Lung (tissue), 12 donors: Measurements from ENCODE around the gene PDE8A. TPM values are rescaled to one million over a fixed set of nuclear protein-coding genes. Genes with fewer than 3 reads are reported as not detected.
A peak's percentile ranks its signal among the peaks of the same experiment; 100 is the strongest.

Experiments
- ATAC-seq: fragments of 200-7000 bp; cut with Tn5 transposase; one replicate; pipeline ENCODE4 v1.9.1; 2020; ENCODE audit warnings: moderate number of reproducible peaks; ENCODE audit not compliant: insufficient read depth, low FRiP score
- DNase-seq, 3 donors: peaks; one replicate each; pipeline ENCODE4 v3.0.0-alpha.2; 2013 to 2017
- H3K27ac ChIP-seq, 2 donors: one replicate each; pipeline ENCODE4 v1.5.1; 2013; ENCODE audit warnings: mild to moderate bottlenecking in 2 of 2, moderate library complexity in 2 of 2, control low read depth in 1 of 2, inconsistent platforms in 1 of 2, low read depth in 1 of 2, low read length in 1 of 2
- H3K27me3 ChIP-seq, 3 donors: one replicate each; pipeline ENCODE4 v1.5.1; 2013; ENCODE audit warnings: low read length in 2 of 3; ENCODE audit not compliant: control insufficient read depth in 3 of 3, insufficient read depth in 3 of 3
- H3K36me3 ChIP-seq, 4 donors: one replicate each; pipeline ENCODE4 v1.5.1; 2013; ENCODE audit warnings: low read length in 4 of 4, mild to moderate bottlenecking in 1 of 4, moderate library complexity in 1 of 4; ENCODE audit not compliant: control insufficient read depth in 4 of 4, insufficient read depth in 4 of 4
- H3K4me1 ChIP-seq, 5 donors: one replicate each; pipeline ENCODE4 v1.5.1; 2013; ENCODE audit warnings: low read length in 5 of 5, mild to moderate bottlenecking in 2 of 5, moderate library complexity in 1 of 5; ENCODE audit not compliant: control insufficient read depth in 5 of 5, insufficient read depth in 5 of 5
- H3K4me3 ChIP-seq: one replicate; pipeline ENCODE4 v1.5.1; 2013; ENCODE audit warnings: mild to moderate bottlenecking, control low read depth, moderate library complexity
- H3K9ac ChIP-seq, 2 donors: one replicate each; pipeline ENCODE4 v1.5.1; 2013; ENCODE audit warnings: low read length in 2 of 2, control low read depth in 1 of 2; ENCODE audit not compliant: insufficient read depth in 1 of 2
- H3K9me3 ChIP-seq, 4 donors: one replicate each; pipeline ENCODE4 v1.5.1; 2013; ENCODE audit warnings: low read length in 3 of 4, mild to moderate bottlenecking in 1 of 4, moderate library complexity in 1 of 4; ENCODE audit not compliant: control insufficient read depth in 4 of 4, insufficient read depth in 3 of 4
- WGBS, 2 donors: extraction: QIAGEN DNeasy Blood & Tissue Kit; methylation state at CpG; one replicate each; pipeline ENCODE4 v1.1.7; 2013; 5-methylcytosine and 5-hydroxymethylcytosine counted together
- polyA plus RNA-seq, 2 donors: library from polyadenylated mRNA; stranded (reverse); fragments of 200-250 nt; gene quantifications; one replicate each; pipeline ENCODE4 v1.2.1, GENCODE V29; 2013
- total RNA-seq, 2 donors: library from RNA; depleted of rRNA in 1 of 2; stranded (reverse); fragments of >200 nt in 1 of 2; gene quantifications; one replicate each; pipeline ENCODE4 v1.2.1, GENCODE V29; 2014 to 2021
- TF ChIP-seq, protein P1 (sequence below): IDR thresholded peaks from 2 replicates; pipeline ENCODE4 v1.5.1; 2012; ENCODE audit warnings: mild to moderate bottlenecking; ENCODE audit errors: control extremely low read depth, extremely low read depth
- donor health status: control.
- donor health status: control.
- donor health status: Bipolar disorder and iron deficiency.
- donor health status: healthy.
- donor health status: DM: yes; HTN: yes; CAD: no.

PDE8A gene
- total and polyA plus RNA-seq, 4 donors: 13.7 to 87.7 (median 33.5) TPM

DNA sequence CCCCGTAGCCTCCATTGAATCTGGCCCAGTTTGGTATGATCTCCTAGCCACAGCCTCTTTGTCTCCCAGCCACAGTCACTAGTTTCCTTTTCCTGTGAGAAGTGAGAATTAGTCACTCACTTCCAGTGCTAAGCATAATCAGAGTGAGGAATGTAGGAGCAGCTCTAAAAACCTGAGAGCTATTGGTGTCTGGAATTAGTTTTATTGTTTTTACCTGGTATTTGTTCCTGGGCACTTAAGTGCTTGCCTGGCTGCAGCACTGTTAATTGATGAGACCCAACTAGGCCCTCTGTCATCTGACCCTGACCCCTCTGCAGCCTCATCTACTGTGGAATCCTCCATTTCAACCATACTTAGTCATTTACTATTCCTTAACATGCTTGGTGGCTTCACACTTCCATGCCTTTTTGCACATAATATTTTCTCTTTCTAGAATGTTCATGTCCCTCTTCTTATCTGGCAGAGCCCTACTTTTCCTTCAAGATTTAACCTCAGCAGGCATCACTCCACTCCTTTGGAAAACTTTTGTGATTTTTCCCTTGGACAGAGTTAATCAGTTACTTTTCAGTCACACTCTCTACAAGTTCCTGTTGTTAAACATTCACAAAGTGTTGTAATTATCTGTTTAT is 48.8 kb downstream of the PDE8A start:
- H3K9ac ChIP-seq: no peak overlapping the region
- WGBS, 2 donors: 62 to 67% methylated on average over 1 of the region's 1 CpG

DNA sequence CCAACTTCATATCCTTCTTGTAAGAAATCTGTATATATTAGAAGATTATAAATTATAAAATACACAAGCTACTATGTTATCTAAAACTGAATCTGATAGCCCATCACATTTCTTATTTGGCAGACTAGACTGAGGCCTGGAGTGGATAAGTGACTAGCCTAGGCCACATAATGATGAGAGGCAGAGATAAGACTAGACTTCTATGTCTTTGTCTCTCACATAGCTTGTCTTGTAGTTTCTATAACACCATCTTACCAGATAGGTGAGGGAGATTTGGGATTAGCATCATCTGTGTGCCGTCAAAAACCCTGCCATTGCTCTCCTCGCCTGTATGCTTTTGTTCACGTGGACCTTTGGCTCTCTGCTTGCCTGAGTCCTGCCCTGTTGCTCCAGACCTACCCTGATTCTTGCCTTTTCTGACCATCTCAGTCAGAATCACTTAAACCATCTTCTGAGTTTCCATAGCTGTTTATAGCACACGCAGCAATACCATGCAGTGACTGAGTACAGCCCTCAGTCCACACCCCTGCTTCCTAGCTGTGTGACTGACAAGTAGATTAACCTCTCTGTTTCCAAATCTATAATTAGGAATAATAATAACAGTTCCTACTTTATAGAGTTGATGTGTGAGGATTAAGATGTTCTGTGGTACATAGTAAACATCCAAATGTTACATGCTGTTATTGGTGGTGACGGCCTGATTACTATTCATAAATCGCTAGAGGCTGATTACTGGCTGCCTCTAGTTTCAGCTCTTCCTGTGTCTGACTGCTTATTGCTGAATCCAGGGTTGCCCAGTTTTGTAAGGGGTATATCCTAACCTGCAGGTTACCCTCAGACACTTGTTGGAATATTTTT is 49.7 kb downstream of the PDE8A start:
- no peak for DNase-seq
- Histone ChIP-seq H3K4me3 (no peak overlapping the region), H3K9ac (peak overlapping the region in 1 of 2 donors; percentile 30), H3K36me3 (no peaks in the 10 kb centered on the region), H3K27ac (no peak overlapping the region), H3K9me3 (no peaks in the 10 kb centered on the region), H3K27me3 (no peaks in the 10 kb centered on the region), H3K4me1 (peaks cover under 1 to 36% (median 12%) of the 10 kb centered on the region in 5 donors)
- ATAC-seq: no peak
- 91 to 96% methylated on average over 6 of the region's 6 CpGs for WGBS, 2 donors
- TF ChIP-seq, protein P1, sequence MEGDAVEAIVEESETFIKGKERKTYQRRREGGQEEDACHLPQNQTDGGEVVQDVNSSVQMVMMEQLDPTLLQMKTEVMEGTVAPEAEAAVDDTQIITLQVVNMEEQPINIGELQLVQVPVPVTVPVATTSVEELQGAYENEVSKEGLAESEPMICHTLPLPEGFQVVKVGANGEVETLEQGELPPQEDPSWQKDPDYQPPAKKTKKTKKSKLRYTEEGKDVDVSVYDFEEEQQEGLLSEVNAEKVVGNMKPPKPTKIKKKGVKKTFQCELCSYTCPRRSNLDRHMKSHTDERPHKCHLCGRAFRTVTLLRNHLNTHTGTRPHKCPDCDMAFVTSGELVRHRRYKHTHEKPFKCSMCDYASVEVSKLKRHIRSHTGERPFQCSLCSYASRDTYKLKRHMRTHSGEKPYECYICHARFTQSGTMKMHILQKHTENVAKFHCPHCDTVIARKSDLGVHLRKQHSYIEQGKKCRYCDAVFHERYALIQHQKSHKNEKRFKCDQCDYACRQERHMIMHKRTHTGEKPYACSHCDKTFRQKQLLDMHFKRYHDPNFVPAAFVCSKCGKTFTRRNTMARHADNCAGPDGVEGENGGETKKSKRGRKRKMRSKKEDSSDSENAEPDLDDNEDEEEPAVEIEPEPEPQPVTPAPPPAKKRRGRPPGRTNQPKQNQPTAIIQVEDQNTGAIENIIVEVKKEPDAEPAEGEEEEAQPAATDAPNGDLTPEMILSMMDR: no peak

More for the DNA sequence above, 48.8 kb downstream of the PDE8A start:
- peaks cover 9 to 37% (median 12%) of the 10 kb centered on the region in 5 donors for H3K4me1 ChIP-seq
- no peak overlapping the region for H3K4me3 ChIP-seq
- H3K9me3 ChIP-seq: no peaks in the 10 kb centered on the region
- H3K27me3 ChIP-seq: no peaks in the 10 kb centered on the region
- ATAC-seq (peak; percentile 47), DNase-seq (no peak)
- H3K36me3 ChIP-seq: no peaks in the 10 kb centered on the region
- TF ChIP-seq, protein P1: no peak
- peak overlapping the region; percentile 18 to 38 for H3K27ac ChIP-seq

DNA sequence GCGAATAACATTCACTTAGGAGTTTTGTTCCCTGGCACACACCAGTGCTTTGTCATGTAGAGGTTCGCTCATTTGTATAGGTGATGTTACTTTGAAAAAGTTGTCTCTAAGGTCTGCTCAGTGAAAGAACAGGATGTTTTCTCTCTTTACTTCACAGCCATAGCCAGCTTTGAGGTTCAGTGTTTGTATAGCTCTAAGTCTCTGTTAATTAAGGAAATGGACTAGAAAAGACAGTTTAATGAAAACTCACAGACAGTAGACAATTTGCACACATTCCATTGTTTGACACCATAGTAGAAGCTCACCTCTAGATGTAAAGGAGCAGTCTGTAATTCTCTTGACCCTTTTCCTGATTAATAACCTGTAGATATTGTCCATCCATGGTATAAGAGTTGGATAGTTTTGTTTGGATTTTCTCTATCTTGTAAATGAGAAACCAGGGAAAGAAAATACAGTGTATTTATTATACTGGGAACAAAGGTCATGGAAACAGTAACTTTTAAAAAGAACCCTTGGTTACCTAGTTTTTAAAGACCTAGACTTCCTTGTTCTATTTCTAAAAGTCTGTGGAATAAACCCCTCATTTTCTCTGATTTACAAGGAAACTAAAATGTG is 50.4 kb downstream of the PDE8A start:
- Histone ChIP-seq H3K9ac (peak overlapping the region in 1 of 2 donors; percentile 30), H3K27ac (no peak overlapping the region), H3K27me3 (no peaks in the 10 kb centered on the region), H3K36me3 (no peaks in the 10 kb centered on the region), H3K4me3 (no peak overlapping the region), H3K4me1 (peaks cover 0 to 35% (median 10%) of the 10 kb centered on the region in 5 donors), H3K9me3 (no peaks in the 10 kb centered on the region)
- no peak for DNase-seq
- WGBS, 2 donors: 73 to 87% methylated on average over 2 of the region's 2 CpGs
- ATAC-seq: no peak
- TF ChIP-seq, protein P1: no peak
